Measurements from ENCODE around the gene SPACA9. TPM values are rescaled to one million over a fixed set of nuclear protein-coding genes. Genes with fewer than 3 reads are reported as not detected.

SPACA9 gene
- total RNA-seq, 1 donor from 2014 or later: 5.0 TPM

DNA sequence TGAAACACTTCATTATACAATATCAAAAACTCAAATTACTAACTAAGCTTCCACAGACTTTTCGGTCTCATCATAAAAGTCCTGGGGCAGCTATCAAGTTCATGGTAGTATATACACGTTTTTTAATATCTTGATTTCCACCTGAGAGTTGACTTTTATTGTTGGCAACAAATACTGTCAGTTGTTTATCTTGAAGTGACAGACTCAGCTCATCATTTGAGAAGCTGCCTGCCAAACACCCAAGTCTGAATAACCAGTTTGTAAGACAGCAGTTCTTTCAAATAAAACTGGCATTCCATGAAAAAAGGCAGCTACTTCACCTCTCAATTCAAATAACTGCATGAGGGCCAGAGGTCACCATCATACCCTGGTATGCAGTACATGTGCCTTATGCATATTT lies 30.6 kb downstream of the SPACA9 start:
- Mint-ChIP-seq H3K27me3 (ENCODE audit: unreplicated experiment) (peaks cover 3% of the 10 kb centered on the region), H3K4me1 (ENCODE audit: low read depth, unreplicated experiment) (no peaks in the 10 kb centered on the region), H3K4me3 (ENCODE audit: unreplicated experiment) (no peak overlapping the region), H3K9me3 (ENCODE audit: unreplicated experiment) (no peaks in the 10 kb centered on the region), H3K36me3 (ENCODE audit: unreplicated experiment) (no peaks in the 10 kb centered on the region), H3K27ac (ENCODE audit: unreplicated experiment) (no peak overlapping the region)
- TF ChIP-seq CTCF (IDR thresholded peaks at IDR 0.05; ENCODE audit: partially characterized antibody, unreplicated experiment): no peak
- DNase-seq: no peak

DNA sequence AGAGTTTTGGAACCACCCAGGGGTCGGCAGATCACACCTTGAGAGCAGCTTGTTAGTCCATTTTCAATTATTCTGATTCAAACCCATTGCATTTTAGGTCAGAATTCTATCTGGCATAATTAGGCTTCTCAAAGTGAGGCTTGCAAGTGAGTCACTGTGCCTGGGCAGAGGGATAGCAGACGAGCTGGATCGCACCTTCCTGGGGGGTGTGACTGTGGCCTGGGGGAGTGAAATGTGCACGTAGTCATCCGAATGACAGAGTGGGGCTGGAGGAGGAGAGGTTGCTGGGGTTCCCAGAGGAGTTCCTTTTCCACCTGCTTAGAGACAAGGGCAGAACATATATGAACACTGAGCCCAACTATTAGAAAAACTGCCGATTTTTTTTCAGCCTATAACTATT lies 31.7 kb downstream of the SPACA9 start:
- no peak overlapping the region for H3K4me3 Mint-ChIP-seq (ENCODE audit: unreplicated experiment)
- H3K36me3 Mint-ChIP-seq (ENCODE audit: unreplicated experiment): no peaks in the 10 kb centered on the region
- DNase-seq: no peak
- no peak for TF ChIP-seq CTCF (IDR thresholded peaks at IDR 0.05; ENCODE audit: partially characterized antibody, unreplicated experiment)
- H3K9me3 Mint-ChIP-seq (ENCODE audit: unreplicated experiment): no peaks in the 10 kb centered on the region
- no peaks in the 10 kb centered on the region for H3K4me1 Mint-ChIP-seq (ENCODE audit: low read depth, unreplicated experiment)
- H3K27ac Mint-ChIP-seq (ENCODE audit: unreplicated experiment): no peak overlapping the region
- H3K27me3 Mint-ChIP-seq (ENCODE audit: unreplicated experiment): peaks cover 3% of the 10 kb centered on the region

GRCh38 chr9:132912131-132912530 lies 33.4 kb downstream of the SPACA9 start:
- Mint-ChIP-seq H3K9me3 (ENCODE audit: unreplicated experiment) (no peaks in the 10 kb centered on the region), H3K27me3 (ENCODE audit: unreplicated experiment) (no peaks in the 10 kb centered on the region), H3K36me3 (ENCODE audit: unreplicated experiment) (no peaks in the 10 kb centered on the region), H3K4me1 (ENCODE audit: low read depth, unreplicated experiment) (no peaks in the 10 kb centered on the region), H3K4me3 (ENCODE audit: unreplicated experiment) (no peak overlapping the region), H3K27ac (ENCODE audit: unreplicated experiment) (no peak overlapping the region)
- no peak for TF ChIP-seq CTCF (IDR thresholded peaks at IDR 0.05; ENCODE audit: partially characterized antibody, unreplicated experiment)
- no peak for DNase-seq

DNA sequence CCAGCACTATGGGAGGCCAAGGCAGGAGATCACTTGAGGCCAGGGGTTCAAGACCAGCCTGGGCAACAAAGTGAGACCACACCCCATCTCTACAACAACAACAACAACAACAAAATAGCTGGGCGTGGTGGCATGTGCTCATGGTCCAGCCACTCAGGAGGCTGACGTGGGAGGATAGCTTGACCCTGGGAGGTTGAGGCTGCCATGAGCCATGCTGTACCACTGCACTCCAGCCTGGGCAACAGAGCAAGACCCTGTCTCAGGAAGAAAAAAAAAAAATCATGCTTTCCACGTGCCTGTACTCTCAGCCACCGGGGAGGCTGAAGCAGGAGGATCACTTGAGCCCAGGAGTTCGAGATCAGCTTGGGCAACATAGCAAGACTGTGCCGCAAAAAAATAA lies 36.2 kb downstream of the SPACA9 start:
- no peaks in the 10 kb centered on the region for H3K9me3 Mint-ChIP-seq (ENCODE audit: unreplicated experiment)
- TF ChIP-seq CTCF (IDR thresholded peaks at IDR 0.05; ENCODE audit: partially characterized antibody, unreplicated experiment): no peak
- peaks cover 8% of the 10 kb centered on the region for H3K4me1 Mint-ChIP-seq (ENCODE audit: low read depth, unreplicated experiment)
- no peak overlapping the region for H3K27ac Mint-ChIP-seq (ENCODE audit: unreplicated experiment)
- DNase-seq: no peak
- H3K4me3 Mint-ChIP-seq (ENCODE audit: unreplicated experiment): no peak overlapping the region
- H3K36me3 Mint-ChIP-seq (ENCODE audit: unreplicated experiment): no peaks in the 10 kb centered on the region
- H3K27me3 Mint-ChIP-seq (ENCODE audit: unreplicated experiment): no peaks in the 10 kb centered on the region

GRCh38 chr9:132919614-132920268 lies 41.0 kb downstream of the SPACA9 start:
- no peak for DNase-seq
- no peak for TF ChIP-seq CTCF (IDR thresholded peaks at IDR 0.05; ENCODE audit: partially characterized antibody, unreplicated experiment)

More at GRCh38 chr9:132919614-132920268, 41.0 kb downstream of the SPACA9 start:
- Mint-ChIP-seq H3K9me3 (ENCODE audit: unreplicated experiment) (peaks cover 3% of the 10 kb centered on the region), H3K27me3 (ENCODE audit: unreplicated experiment) (peaks cover 2% of the 10 kb centered on the region), H3K4me1 (ENCODE audit: low read depth, unreplicated experiment) (peaks cover 11% of the 10 kb centered on the region), H3K4me3 (ENCODE audit: unreplicated experiment) (peak overlapping the region; percentile 23), H3K27ac (ENCODE audit: unreplicated experiment) (peak overlapping the region; percentile 67), H3K36me3 (ENCODE audit: unreplicated experiment) (no peaks in the 10 kb centered on the region)

Measured in glutamatergic neuron (in vitro differentiated cells).